GM12801 (cell line): ENCODE data around the gene MRPL46.

Experiments
- TF ChIP-seq, protein P1 (sequence below): IDR thresholded peaks from one replicate; pipeline ENCODE4 v1.5.1; 2011; ENCODE audit warnings: control low read depth; ENCODE audit not compliant: insufficient read length; ENCODE audit errors: extremely low read depth

Gene MRPL46

DNA sequence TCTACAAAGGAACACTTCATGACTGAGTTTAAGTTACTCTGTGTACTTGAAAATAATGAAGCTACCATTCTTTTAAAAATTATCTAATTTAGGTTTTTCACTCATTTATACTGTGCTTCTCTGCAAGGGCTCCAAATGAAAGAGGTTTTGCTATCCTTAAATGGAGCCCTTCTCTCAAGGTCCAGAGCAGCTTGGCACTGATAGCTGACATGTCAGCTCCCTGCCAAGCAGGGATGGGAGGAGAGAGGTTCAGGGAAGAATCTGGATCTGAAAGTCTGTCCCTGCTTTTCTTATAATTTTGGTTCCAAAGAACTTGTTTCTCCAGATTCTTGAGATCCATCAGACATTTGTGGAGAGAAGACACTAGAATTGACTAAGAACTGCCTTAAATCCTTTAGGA is 39.4 kb upstream of the MRPL46 start:
- TF ChIP-seq, protein P1, sequence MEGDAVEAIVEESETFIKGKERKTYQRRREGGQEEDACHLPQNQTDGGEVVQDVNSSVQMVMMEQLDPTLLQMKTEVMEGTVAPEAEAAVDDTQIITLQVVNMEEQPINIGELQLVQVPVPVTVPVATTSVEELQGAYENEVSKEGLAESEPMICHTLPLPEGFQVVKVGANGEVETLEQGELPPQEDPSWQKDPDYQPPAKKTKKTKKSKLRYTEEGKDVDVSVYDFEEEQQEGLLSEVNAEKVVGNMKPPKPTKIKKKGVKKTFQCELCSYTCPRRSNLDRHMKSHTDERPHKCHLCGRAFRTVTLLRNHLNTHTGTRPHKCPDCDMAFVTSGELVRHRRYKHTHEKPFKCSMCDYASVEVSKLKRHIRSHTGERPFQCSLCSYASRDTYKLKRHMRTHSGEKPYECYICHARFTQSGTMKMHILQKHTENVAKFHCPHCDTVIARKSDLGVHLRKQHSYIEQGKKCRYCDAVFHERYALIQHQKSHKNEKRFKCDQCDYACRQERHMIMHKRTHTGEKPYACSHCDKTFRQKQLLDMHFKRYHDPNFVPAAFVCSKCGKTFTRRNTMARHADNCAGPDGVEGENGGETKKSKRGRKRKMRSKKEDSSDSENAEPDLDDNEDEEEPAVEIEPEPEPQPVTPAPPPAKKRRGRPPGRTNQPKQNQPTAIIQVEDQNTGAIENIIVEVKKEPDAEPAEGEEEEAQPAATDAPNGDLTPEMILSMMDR: no peak

DNA sequence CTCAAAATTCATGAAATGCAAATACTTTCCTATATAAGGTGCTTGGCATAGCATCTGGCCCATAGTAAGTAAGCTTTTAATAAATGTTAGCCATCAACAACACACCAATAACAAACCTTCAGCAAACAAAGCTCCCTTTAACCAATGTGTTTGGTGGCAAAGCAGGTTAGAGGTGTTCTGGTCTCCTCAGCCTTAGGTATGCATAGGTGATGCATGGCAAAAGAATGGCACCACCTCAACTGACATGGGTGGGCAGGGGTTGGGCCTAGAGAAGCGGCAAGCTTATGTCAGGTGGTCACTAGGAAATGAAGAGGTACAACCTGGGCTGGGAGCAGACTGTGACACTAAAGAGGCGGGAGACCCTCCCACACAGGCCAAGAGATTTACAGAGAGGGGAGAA is 38.5 kb upstream of the MRPL46 start:
- TF ChIP-seq, protein P1: no peak

DNA sequence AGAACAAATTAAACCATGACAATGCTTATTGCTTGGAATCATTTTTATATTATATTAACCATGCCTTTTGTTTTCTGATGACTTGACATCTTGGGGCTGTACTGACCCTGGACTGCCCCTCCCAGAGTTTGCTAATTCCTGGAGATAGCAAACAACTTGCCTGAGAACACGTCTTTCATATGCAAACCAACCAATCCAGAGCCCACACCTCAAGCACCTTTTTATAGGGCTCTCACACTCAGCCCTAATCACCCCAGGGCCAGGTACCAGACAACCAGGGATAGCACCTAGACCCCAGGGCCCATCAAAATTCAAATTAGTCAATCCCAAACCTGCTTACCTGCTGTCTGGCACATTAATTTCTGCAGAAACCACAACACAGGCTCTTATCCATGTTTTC is 37.3 kb upstream of the MRPL46 start:
- TF ChIP-seq, protein P1: no peak

DNA sequence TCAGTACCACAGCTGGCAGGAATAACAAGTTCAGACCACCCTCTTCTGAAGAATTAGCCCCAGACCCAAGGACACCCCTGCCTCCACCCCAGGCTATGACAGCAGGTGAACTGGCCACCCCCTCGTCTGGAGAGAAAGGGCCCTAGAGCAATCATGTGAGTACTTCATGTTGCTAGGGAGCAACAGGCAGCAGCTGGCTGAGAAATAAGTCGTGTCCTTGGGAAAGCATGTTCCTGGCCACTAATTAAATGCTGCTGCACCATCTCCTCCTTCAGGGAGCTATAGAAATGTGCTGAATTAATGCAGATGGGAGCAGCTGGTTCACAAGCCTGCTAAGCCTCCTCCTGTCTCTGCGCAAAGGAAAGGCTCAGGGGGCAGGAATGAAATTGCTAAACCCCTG is 31.8 kb upstream of the MRPL46 start:
- TF ChIP-seq, protein P1: no peak

DNA sequence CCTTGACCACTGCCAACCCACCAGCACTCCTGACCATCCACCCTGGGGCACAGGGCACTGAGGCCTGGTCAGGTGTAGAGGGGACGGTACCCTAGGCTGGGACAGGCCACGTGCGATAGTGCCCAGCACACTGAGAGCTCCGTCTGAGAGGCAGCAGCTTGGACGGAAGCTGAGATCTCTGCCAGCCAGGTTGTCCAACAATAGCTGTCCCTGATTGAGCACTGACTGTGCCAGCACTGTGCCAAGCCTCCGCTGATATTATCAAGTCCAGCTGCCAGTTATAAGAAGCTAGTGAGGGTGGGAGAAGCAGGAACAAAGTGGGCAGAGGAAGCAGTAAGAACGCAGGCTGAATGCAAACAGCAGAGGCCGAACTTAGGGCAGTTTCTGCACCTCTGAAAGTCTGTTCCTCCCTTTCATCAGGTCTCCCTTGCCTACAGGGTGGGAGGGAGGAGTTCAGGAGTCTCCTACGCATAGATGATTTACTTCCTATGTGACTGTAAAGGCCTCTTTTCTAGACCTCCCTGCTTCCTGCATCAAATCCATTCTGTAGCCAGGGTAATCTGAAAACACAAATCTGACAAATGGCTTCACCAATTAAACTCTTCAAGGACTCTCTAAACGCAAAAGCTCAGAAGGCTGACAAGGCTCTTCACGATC is 30.0 kb upstream of the MRPL46 start:
- TF ChIP-seq, protein P1: no peak

DNA sequence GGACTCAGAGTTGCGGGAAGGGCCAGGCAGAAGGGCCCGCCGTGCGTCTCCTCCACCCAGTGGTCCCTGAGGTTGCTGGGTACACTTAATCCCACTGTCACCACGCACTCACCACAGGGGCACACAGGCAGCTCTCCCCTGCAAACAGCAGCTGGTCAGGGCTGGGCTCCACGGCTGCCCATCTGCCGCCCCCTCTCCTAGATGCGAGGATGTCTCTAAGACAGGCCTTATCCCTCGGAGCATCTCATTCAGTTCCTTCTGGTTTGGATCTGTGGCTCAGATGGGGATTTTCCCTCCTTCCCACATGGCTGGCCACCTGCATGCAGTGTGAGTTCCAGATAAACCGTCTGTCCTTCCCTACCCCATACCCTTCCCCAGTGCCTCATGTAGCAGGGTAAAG is 26.7 kb upstream of the MRPL46 start:
- TF ChIP-seq, protein P1: no peak

DNA sequence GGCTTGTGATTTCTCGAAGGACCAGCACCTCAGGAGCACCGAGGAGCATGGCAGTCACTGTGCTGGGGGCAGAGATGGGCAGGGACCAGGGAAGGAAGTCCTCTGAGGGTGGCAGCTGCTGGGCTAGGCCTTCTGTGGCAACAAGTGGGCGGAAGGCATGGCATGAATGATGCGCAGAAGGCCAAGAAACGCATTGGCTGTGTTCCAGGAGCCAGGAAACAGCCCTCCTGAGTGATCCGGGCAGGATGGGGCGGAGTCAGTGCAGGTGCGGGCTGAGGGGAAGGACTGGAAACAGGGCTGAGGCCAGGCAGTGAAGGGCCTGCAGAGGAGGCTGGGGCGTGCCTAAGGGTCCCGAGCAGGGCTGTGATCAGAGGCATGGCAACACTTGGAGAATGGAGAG is 24.0 kb upstream of the MRPL46 start:
- TF ChIP-seq, protein P1: no peak
